H9 (cell line): ENCODE data around the gene BMP7. TPM values are rescaled to one million over a fixed set of nuclear protein-coding genes. Genes with fewer than 3 reads are reported as not detected.

Experiments used
- DNase-seq: peaks from one replicate; pipeline ENCODE4 v3.0.0-alpha.2; 2017
- H2AFZ ChIP-seq: one replicate; pipeline ENCODE4 v1.6.1; 2013; ENCODE audit warnings: mild to moderate bottlenecking, low read length, control low read depth, moderate library complexity
- H2AK5ac ChIP-seq: 2 replicates; pipeline ENCODE4 v1.6.1; 2013; ENCODE audit warnings: low read length, control low read depth, mixed read lengths; ENCODE audit not compliant: insufficient read length
- H2BK120ac ChIP-seq: one replicate; pipeline ENCODE4 v1.6.1; 2013; ENCODE audit warnings: low read depth, mild to moderate bottlenecking, low read length, control low read depth, inconsistent platforms; ENCODE audit not compliant: poor library complexity, severe bottlenecking
- H2BK12ac ChIP-seq: 2 replicates; pipeline ENCODE4 v1.6.1; 2013; ENCODE audit warnings: low read length, control low read depth, mixed read lengths, low read depth; ENCODE audit not compliant: insufficient read length
- H2BK15ac ChIP-seq: 2 replicates; pipeline ENCODE4 v1.6.1; 2013; ENCODE audit warnings: low read depth, low read length, control low read depth
- H2BK20ac ChIP-seq: one replicate; pipeline ENCODE4 v1.6.1; 2013; ENCODE audit warnings: low read depth, mild to moderate bottlenecking, low read length, control low read depth, inconsistent platforms; ENCODE audit not compliant: poor library complexity, severe bottlenecking
- H2BK5ac ChIP-seq: 2 replicates; pipeline ENCODE4 v1.6.1; 2013; ENCODE audit warnings: low read length, control low read depth, mixed read lengths; ENCODE audit not compliant: insufficient read length
- H3K14ac ChIP-seq: 2 replicates; pipeline ENCODE4 v1.6.1; 2013; ENCODE audit warnings: low read length, control low read depth; ENCODE audit not compliant: insufficient read depth
- H3K18ac ChIP-seq: 2 replicates; pipeline ENCODE4 v1.6.1; 2013; ENCODE audit warnings: low read depth, mild to moderate bottlenecking, mixed read lengths, low read length, control low read depth; ENCODE audit not compliant: insufficient read length
- H3K23ac ChIP-seq: 2 replicates; pipeline ENCODE4 v1.6.1; 2013; ENCODE audit warnings: low read length, control low read depth, mixed read lengths, low read depth; ENCODE audit not compliant: insufficient read length
- H3K23me2 ChIP-seq: 2 replicates; pipeline ENCODE4 v1.6.1; 2013; ENCODE audit warnings: low read depth, mild to moderate bottlenecking, mixed read lengths, low read length, control low read depth; ENCODE audit not compliant: insufficient read length, poor library complexity, severe bottlenecking
- H3K27ac ChIP-seq: 2 replicates; pipeline ENCODE4 v1.5.1; 2013; ENCODE audit warnings: low read length, control low read depth, mixed read lengths, low read depth; ENCODE audit not compliant: insufficient read length
- H3K27me3 ChIP-seq: 2 replicates; pipeline ENCODE4 v1.6.1; 2013; ENCODE audit warnings: low read length, control low read depth, inconsistent platforms; ENCODE audit not compliant: insufficient read depth
- H3K4ac ChIP-seq: 2 replicates; pipeline ENCODE4 v1.6.1; 2013; ENCODE audit warnings: low read depth, mild to moderate bottlenecking, control low read depth, inconsistent platforms, low read length, moderate library complexity
- H3K4me1 ChIP-seq: 2 replicates; pipeline ENCODE4 v1.6.1; 2013; ENCODE audit warnings: low read length, control low read depth, inconsistent platforms; ENCODE audit not compliant: insufficient read depth
- H3K4me2 ChIP-seq: 2 replicates; pipeline ENCODE4 v1.6.1; 2013; ENCODE audit warnings: low read length, control low read depth, mixed read lengths; ENCODE audit not compliant: insufficient read length, insufficient read depth
- H3K56ac ChIP-seq: 2 replicates; pipeline ENCODE4 v1.6.1; 2013; ENCODE audit warnings: low read depth, mild to moderate bottlenecking, mixed read lengths, low read length, control low read depth; ENCODE audit not compliant: insufficient read length
- H3K79me1 ChIP-seq: 2 replicates; pipeline ENCODE4 v1.6.1; 2013; ENCODE audit warnings: low read depth, mild to moderate bottlenecking, moderate library complexity, low read length, control low read depth, inconsistent platforms; ENCODE audit not compliant: insufficient read depth, poor library complexity, severe bottlenecking
- H3K79me2 ChIP-seq: 2 replicates; pipeline ENCODE4 v1.6.1; 2013; ENCODE audit warnings: low read length, control low read depth, inconsistent platforms; ENCODE audit not compliant: insufficient read depth
- H3K9ac ChIP-seq: 2 replicates; pipeline ENCODE4 v1.6.1; 2013; ENCODE audit warnings: low read length, control low read depth, mixed read lengths; ENCODE audit not compliant: insufficient read length; ENCODE audit errors: extremely low read depth
- H3K9me3 ChIP-seq: one replicate; pipeline ENCODE4 v1.6.1; 2013; ENCODE audit warnings: low read depth, low read length, inconsistent platforms; ENCODE audit not compliant: control insufficient read depth
- H3T11ph ChIP-seq: one replicate; pipeline ENCODE4 v1.6.1; 2013; ENCODE audit warnings: mild to moderate bottlenecking, low read length, control low read depth, inconsistent platforms
- H4K20me1 ChIP-seq: one replicate; pipeline ENCODE4 v1.6.1; 2013; ENCODE audit not compliant: control insufficient read depth, insufficient read length, insufficient read depth
- H4K5ac ChIP-seq: 2 replicates; pipeline ENCODE4 v1.6.1; 2013; ENCODE audit warnings: low read depth, mild to moderate bottlenecking, mixed read lengths, low read length, control low read depth; ENCODE audit not compliant: insufficient read length
- H4K8ac ChIP-seq: replicated peaks from 2 replicates; pipeline ENCODE4 v1.6.1; 2013; ENCODE audit warnings: low read length, control low read depth, mixed read lengths, low read depth; ENCODE audit not compliant: insufficient read length
- H4K91ac ChIP-seq: 2 replicates; pipeline ENCODE4 v1.6.1; 2013; ENCODE audit warnings: low read depth, mild to moderate bottlenecking, moderate library complexity, mixed read lengths, low read length, control low read depth; ENCODE audit not compliant: insufficient read length
- H3K27ac Mint-ChIP-seq, 3 experiments: 2 replicates in 2 of 3; 3 replicates in 1 of 3; pipeline ENCODE4 v1.8.0; 2020 to 2021; ENCODE audit warnings: mixed read lengths in 3 of 3, mild to moderate bottlenecking in 1 of 3, moderate library complexity in 1 of 3
- H3K27me3 Mint-ChIP-seq: 2 replicates; pipeline ENCODE4 v1.8.0; 2021; ENCODE audit warnings: low read depth, mild to moderate bottlenecking, moderate library complexity, mixed read lengths
- H3K36me3 Mint-ChIP-seq, 3 experiments: 2 replicates in 2 of 3; 3 replicates in 1 of 3; pipeline ENCODE4 v1.8.0; 2020 to 2021; ENCODE audit warnings: low read depth in 3 of 3, mixed read lengths in 3 of 3; ENCODE audit not compliant: insufficient read depth in 1 of 3
- H3K4me1 Mint-ChIP-seq, 2 experiments: 2 replicates each; pipeline ENCODE4 v1.8.0; 2020; ENCODE audit warnings: mixed read lengths in 2 of 2
- H3K4me3 Mint-ChIP-seq, 2 experiments: 2 replicates in 1 of 2; 3 replicates in 1 of 2; pipeline ENCODE4 v1.8.0; 2020 to 2021; ENCODE audit warnings: mild to moderate bottlenecking in 2 of 2, mixed read lengths in 2 of 2, moderate library complexity in 1 of 2
- H3K9me3 Mint-ChIP-seq, 2 experiments: 2 replicates in 1 of 2; 3 replicates in 1 of 2; pipeline ENCODE4 v1.8.0; 2020; ENCODE audit warnings: mild to moderate bottlenecking in 2 of 2, mixed read lengths in 2 of 2, moderate library complexity in 1 of 2
- WGBS: extraction: QIAGEN DNeasy Blood & Tissue Kit; methylation state at CpG from one replicate; pipeline ENCODE4 v1.1.7; 2013; ENCODE audit warnings: missing lambda C conversion rate, low lambda C conversion rate, mixed read lengths; ENCODE audit not compliant: insufficient read length; ENCODE audit errors: extremely low coverage; 5-methylcytosine and 5-hydroxymethylcytosine counted together
- total RNA-seq: library from RNA; stranded (reverse); gene quantifications from 2 replicates; pipeline ENCODE4 v1.2.1, GENCODE V29; 2021
- TF ChIP-seq, protein P1 (sequence below): fragments of 200-600 bp; sonication (generic); conservative IDR thresholded peaks from 3 replicates; pipeline ENCODE4 v1.8.0; 2021; ENCODE audit warnings: antibody characterized with exemption, mild to moderate bottlenecking

The BMP7 gene
- total RNA-seq, 1 experiment from 2014 or later = 17.7 TPM

- H3K4me3 Mint-ChIP-seq = no peak overlapping the region
- H4K5ac ChIP-seq = no peak overlapping the region
- H3K18ac ChIP-seq = no peak overlapping the region
- H2BK15ac ChIP-seq = no peak overlapping the region
- H3K4me2 ChIP-seq = no peak overlapping the region
- H3K23ac ChIP-seq = no peak overlapping the region
- no peaks in the 10 kb centered on the region for H3K23me2 ChIP-seq
- no CpG with 5 or more reads among the region's 3 CpGs for WGBS
- no peak overlapping the region for H3T11ph ChIP-seq
- peaks cover 11% of the 10 kb centered on the region in 2 experiments for H3K9me3 Mint-ChIP-seq
- H3K9me3 ChIP-seq = no peaks in the 10 kb centered on the region
- DNase-seq = peak; percentile 73
- no peak overlapping the region for H2BK20ac ChIP-seq
- peaks cover 2% of the 10 kb centered on the region for H3K4me1 ChIP-seq
- no peak overlapping the region for H2BK120ac ChIP-seq
- no peak overlapping the region for H3K4ac ChIP-seq
- no peak overlapping the region for H3K14ac ChIP-seq
- no peak overlapping the region for H3K9ac ChIP-seq
- H2BK12ac ChIP-seq = no peak overlapping the region
- no peak overlapping the region for H2BK5ac ChIP-seq
- H4K20me1 ChIP-seq = no peaks in the 10 kb centered on the region
- H2AFZ ChIP-seq = no peak overlapping the region
- H3K56ac ChIP-seq = no peak overlapping the region
- no peak overlapping the region for H4K8ac ChIP-seq
- no peaks in the 10 kb centered on the region for H3K79me2 ChIP-seq
- H4K91ac ChIP-seq = no peak overlapping the region
- H3K27me3 Mint-ChIP-seq = peaks cover 5% of the 10 kb centered on the region
- 0 out of 7 replicates have a peak overlapping the region, but pooled peaks of 1 of the 3 experiments have one; percentile 15 for H3K27ac Mint-ChIP-seq
- no peak overlapping the region for H2AK5ac ChIP-seq
- no peaks in the 10 kb centered on the region for H3K27me3 ChIP-seq
- TF ChIP-seq, protein P1, sequence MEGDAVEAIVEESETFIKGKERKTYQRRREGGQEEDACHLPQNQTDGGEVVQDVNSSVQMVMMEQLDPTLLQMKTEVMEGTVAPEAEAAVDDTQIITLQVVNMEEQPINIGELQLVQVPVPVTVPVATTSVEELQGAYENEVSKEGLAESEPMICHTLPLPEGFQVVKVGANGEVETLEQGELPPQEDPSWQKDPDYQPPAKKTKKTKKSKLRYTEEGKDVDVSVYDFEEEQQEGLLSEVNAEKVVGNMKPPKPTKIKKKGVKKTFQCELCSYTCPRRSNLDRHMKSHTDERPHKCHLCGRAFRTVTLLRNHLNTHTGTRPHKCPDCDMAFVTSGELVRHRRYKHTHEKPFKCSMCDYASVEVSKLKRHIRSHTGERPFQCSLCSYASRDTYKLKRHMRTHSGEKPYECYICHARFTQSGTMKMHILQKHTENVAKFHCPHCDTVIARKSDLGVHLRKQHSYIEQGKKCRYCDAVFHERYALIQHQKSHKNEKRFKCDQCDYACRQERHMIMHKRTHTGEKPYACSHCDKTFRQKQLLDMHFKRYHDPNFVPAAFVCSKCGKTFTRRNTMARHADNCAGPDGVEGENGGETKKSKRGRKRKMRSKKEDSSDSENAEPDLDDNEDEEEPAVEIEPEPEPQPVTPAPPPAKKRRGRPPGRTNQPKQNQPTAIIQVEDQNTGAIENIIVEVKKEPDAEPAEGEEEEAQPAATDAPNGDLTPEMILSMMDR = peak; percentile 54
- no peak overlapping the region for H3K27ac ChIP-seq
- H3K4me1 Mint-ChIP-seq = peaks cover 20 to 22% of the 10 kb centered on the region in 2 experiments
- no peaks in the 10 kb centered on the region for H3K79me1 ChIP-seq
- peaks cover 13 to 16% (median 15%) of the 10 kb centered on the region in 3 experiments for H3K36me3 Mint-ChIP-seq
These were observed 21.7 kb downstream of the BMP7 start for GRCh38 chr20:57244627-57245214.
